HTERT RPE-1 (cell line): ENCODE results near the gene WDFY4.

Source experiments
- in situ Hi-C: fragments of 300-500 bp; cut with MboI; formaldehyde crosslinking; loops from 4 replicates; pipeline ENCODE4 v1.14.3; 2020; ENCODE audit warnings: low sequenced_read_pairs

The WDFY4 gene

GRCh38 chr10:48786606-48787282, 102.1 kb downstream of the WDFY4 start:
- in situ Hi-C loops = no loop called here

DNA sequence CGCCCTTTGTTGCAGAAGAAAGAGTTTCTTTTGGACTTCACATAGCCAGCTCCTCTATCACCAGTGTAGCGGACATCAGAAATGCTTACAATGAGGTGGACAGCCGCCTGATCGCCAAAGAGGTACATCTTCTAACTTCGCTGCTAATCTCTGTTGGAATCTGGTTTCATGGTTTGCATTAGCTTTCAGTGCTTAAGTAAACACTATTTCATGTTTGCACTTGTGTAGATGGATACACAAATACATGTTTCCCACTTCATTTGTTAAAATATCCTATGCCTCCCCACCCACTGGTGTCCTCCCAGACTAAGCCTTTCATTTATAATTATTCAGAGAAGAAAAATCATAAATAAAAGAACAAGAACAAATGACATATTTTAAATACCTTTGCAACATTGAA, 103.9 kb downstream of the WDFY4 start:
- in situ Hi-C loops = no loop called here

DNA sequence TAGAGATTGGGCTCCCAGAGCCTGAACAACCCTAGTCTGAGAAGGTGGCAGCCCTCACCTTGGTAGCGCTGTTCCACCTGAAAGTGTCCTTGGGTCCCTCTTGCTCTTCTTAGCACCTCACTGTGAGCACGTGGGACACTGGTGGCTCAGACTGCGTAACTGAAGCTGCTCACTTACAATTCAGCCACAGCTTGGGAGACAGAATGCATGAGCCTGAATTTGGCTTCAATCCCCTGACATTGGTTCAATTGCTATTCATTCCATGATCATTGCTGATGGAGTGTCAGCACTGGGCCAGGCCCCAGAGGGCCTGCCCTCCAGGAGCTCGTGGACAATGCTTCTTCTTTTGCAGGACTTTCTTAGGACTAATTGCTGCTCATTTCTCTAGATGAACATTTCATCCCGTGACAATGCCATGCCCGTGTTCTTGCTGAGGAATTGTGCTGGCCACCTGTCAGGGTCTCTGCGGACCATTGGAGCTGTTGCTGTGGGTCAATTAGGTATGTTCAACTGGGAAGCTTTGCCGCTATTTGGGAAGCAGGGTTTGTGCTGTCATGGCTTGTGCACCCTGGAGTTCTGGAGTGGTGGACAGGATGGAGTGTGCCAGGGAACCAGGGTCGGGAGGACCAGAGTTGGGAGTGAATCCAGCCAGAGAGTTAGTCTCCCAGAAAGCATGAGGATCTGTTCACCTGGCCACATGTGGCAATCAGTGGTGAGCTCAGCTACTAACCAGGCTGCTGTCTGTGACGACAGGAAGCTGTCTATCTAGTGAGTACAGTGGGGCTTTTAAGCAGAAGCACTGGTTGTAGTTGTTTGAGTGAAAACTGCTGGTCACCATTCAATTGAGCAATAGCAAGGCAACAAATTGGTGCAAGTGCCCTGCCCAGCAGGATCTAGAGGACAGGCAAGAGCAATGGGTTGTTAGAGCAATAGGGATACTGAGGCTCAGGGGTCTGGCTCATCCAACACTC, 105.1 kb downstream of the WDFY4 start:
- in situ Hi-C loops = no loop called here

GRCh38 chr10:48790457-48791044, 105.9 kb downstream of the WDFY4 start:
- in situ Hi-C loops = no loop called here

DNA sequence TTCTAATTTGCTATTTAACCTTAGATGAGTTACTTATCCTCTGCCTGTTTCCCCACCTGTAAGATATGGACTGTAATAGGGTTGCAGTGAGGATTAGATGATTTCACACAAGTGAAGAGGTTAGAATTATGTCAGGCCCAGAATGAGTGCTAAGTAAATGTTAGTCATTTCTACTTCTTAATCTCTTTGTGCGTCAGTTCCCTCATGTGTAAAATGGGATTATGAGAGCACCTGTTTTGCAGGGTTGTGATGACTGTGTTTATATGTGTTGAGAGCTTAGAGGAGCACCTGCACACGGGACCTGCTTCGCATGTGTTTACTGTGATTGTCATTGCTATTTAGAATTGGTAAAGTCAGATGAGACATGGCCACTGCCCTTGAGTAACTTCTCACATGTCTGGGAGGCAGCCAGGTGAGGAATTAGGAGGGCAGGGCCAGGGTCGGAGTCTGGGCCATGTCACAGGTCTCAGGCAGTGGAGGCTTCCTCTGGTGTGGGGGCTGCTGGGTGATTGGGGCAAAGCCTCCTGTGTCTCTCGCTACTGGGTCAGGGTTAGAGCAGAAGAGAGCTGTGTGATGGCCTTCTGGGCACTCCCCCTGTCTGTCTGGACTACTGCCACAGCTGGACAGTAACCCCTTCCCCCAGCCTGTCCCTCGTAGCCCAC, 106.7 kb downstream of the WDFY4 start:
- in situ Hi-C loops = no loop called here

DNA sequence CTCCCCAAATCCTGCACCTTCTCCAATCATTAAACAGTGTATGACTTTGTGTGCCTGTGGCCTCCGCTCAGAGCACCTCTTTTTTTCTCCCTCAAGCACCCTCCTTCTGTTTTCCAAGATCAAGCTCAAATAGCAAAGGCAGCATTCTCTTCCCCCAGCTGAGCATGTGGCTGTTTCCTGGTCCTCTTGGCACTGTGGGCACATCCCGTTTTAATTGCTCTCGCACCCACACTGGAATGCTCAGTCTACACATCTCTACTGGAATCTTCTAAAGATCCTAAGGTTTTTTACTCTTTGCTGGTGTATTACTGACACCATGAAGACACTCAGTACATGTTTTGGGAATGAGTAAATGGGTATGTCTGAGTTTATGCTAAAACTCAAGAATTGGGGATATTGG, 107.4 kb downstream of the WDFY4 start:
- in situ Hi-C loops = no loop called here

DNA sequence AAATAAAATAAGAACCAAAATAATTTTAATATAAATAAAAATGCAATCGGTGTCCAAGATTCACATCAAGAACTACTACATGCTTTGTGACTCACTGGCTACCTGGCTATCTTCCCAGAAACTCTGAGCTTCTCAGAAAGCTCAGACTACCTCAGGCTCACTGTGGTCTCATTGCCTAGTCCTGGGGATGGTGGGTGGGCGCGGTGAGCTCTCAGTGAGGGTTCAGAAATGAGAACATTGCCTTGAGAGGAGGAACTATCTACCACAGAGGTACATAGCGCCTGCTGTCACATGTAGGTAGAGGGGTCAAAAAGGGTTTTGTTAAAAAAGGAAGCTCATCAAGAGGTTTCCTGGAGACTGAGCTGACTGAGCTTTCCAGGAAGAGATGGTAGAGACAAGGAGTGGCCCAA, 108.0 kb downstream of the WDFY4 start:
- in situ Hi-C loops = no loop called here

- in situ Hi-C loops = no loop called here
These were observed 109.4 kb downstream of the WDFY4 start for GRCh38 chr10:48794074-48794473.

DNA sequence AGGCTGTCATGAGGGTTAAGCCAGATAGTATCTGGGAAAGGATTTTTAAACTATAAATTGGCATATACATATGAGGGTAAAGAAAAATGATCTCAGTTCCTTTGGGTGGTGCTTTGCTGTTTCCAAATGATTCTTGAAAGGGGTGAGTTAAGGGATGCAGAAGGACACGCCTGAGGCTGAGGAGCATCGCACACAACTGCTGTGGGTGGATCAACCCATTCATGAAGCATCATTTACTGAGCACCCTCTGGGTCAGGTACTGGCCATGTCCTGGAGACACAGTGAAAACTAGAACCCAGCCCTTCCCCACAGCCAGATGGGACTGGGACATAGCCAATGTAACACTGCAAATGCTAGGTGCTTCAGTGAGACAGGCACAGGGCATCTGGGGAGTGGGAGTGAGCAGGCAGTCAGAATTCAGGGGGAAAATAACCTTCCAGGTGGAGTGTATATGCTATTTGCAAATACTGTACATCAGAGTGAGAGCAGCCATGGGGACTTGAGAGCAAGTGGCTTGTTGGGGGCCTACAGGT, 112.1 kb downstream of the WDFY4 start:
- in situ Hi-C loops = no loop called here

- in situ Hi-C loops = no loop called here
These were observed 113.2 kb downstream of the WDFY4 start for GRCh38 chr10:48797830-48798229.

DNA sequence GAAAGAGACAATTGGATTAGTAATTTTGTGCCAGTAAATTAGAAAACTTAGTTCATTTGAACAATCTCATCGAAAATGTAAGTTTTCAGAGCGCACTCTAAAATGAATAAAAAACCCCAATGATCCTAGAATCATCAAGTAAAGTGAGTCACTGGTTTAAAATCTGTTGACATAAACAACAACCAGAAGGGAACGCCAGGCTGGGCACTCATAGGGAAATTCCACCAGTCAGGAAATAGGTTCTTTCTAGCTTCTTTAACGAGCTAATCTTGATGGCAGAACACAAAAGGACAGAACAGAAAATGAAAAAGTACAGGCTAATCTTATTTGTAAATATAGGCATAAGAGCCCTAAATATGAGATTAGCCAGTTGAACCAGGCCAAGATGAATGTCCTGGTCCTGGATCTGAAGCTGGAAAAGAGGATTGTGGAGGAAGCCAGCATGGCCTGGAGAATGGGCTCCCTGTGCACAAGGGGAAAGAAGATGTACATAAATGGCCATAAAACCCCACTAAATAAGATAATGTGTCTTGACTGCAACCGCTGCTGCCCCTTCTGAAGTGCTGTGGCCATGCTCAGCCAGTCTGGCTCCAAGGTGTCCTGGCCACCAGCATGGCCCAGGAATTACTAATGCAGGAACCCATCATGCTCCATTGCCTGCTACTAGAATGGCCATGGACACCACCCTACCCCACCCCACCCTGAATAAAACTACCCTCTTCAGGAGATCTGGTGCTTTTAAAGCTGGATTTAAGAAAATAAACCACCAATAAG, 114.0 kb downstream of the WDFY4 start:
- in situ Hi-C loops = no loop called here

DNA sequence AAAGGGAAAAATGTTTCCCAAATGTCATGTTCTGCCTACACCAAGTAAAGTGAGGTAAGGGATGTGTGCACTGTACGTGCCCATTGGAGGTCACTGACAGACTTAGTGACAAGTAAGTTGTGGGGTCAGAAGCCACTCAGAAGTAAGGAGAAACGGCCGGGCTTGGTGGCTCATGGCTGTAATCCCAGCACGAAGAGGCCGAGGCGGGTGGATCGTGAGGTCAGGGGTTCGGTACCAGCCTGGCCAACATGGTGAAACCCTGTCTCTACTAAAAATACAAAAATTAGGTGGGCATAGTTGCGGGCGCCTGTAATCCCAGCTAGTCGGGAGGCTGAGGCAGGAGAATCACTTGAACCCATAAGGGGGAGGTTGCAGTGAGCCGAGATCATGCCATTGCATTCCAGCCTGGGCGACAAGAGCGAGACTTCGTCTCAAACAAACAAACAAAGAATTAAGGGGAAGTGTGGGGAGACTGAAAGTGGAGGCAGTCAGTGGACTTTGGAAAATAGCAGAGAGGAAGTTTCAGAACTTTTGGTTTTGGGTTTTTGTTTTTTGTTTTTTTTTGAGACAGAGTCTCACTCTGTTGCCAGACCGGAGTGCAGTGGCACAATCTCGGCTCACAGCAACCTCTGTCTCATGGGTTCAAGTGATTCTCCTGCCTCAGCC, 114.8 kb downstream of the WDFY4 start:
- in situ Hi-C loops = no loop called here

DNA sequence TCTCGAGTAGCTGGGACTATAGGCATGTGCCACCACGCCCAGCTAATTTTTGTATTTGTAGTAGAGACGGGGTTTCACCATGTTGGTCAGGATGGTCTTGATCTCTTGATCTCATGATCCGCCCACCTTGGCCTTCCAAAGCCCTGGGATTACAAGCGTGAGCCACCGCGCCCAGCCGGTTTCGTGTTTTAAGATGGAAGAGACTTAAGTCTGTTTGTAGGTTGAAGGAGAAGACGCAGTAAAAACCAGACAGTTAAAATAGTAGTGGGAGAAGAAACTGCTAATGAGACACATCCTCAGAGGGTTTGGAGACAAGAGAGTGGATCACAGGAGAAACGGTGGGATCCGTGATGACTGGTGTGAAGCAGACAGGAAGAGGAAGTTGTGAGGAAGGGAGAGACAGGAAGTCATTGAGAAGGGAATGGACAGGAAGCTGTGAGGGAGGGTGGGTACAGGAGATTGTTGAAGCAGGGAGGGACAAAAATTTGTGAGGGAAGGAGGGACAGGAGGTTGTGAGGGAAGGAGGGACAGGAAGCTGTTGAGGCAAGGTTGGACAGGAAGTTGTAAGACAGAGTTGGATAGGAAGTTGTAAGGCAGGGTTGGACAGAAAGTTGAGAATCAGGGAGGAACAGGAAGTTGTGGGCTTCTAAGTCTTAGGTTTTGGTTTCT, 115.5 kb downstream of the WDFY4 start:
- in situ Hi-C loops = no loop called here

DNA sequence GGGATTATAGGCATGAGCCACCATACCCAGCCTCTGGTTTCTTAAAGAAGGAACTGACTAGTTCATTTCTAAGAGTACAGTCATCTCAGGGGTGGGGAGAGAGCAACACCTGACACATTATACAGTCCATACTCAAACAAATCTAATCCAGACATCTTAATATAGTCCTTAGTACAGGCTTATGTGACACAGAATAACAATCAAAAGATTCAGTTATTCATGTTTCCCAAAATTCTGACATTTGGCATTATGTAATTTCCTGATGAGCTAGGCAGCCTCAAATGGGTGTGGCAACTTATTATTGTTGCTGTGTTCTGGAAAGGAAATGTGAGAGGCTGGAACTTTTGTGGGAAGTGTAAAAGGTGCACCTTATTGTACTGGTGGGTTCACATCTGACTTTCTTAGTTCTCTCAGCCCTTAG, 116.3 kb downstream of the WDFY4 start:
- in situ Hi-C loops = no loop called here

DNA sequence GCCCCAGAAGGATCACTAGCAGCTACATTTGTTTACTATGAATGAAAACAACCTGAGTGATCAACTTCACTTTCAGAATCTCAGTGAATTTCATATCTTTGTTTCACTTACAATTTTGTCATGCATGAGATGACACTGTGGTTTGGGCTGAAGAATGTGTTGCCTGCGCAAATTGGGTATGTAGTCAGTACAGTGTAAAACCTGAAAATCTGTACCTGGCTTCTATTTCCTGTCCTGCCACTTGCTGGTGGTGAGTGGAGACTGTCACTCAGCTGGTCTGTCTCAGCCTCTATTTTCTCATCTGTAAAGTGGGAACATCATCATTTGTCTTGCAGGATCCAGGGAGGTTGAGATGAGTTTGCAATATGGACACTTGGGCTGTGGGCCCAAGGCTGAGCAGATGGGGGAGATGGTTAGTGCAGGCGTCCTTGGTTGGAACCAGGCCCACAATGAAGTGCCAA, 118.0 kb downstream of the WDFY4 start:
- in situ Hi-C loops = no loop called here

- in situ Hi-C loops = no loop called here
These were observed 119.3 kb downstream of the WDFY4 start for GRCh38 chr10:48803801-48804584.

DNA sequence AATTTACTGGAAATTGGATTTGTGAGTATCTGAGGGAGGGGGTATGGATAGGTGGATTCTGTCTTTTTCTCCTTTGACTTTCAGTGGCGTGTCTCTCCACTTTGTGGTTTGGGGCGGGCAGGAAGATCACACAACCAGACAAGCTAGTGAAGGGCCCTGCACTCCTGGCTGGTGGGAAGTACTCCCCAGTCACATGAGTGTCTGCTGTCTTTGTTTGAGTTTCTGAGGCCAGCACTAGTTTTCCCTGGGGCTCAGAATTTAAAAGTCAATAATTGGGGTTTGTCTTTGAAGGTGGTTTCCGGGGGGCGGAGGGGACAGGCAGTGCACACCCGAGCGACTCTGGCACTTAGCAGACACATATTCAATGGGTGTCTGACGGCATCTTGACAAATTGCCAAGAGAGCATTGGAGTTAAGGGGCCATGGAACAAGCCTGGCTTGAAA, 120.1 kb downstream of the WDFY4 start:
- in situ Hi-C loops = no loop called here

- in situ Hi-C loops = no loop called here
These were observed 120.7 kb downstream of the WDFY4 start for GRCh38 chr10:48805411-48805810.
